Measurements from ENCODE around the gene MACF1. TPM values are rescaled to one million over a fixed set of nuclear protein-coding genes. Genes with fewer than 3 reads are reported as not detected.

Gene MACF1
- polyA plus RNA-seq, 1 of the 3 experiments (the other 2 are of a cell fraction): 37.6 TPM

DNA sequence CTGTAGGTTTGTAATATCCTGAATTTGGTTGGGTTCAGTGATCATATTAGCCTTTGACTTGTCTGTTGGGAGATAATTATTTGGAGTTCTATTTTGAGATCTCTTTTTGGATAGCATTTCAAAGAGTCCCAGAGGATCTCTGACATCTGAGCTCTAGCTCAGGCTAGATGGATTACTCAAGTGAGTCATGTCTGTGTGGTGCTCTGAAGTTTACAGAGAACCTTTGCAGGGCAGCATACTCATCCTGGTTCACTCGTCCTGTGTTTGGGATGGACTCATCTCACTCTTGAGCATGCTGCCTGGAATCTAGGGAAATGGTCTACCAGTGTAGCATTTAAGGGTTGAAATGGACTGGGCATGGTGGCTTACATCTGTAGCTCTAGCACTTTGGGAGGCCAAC, 257.6 kb downstream of the MACF1 start:
- Histone ChIP-seq H2AFZ (ENCODE audit: low read depth) (no peak overlapping the region), H3K4me1 (ENCODE audit: control insufficient read depth in 1 of 2, insufficient read depth in 2 of 2, low read depth in 1 of 2, low read length in 1 of 2) (no peaks in the 10 kb centered on the region), H3K4me2 (no peak overlapping the region), H3K9ac (no peak overlapping the region), H3K79me2 (ENCODE audit: insufficient read depth) (peaks cover 5% of the 10 kb centered on the region; the same call in 1 of the 2 replicates), H3K27me3 (ENCODE audit: insufficient read depth) (no peaks in the 10 kb centered on the region), H4K20me1 (ENCODE audit: insufficient read depth) (no peaks in the 10 kb centered on the region), H3K9me3 (no peaks in the 10 kb centered on the region), H3K36me3 (replicated peaks in 1 of 2; ENCODE audit: control insufficient read depth in 1 of 2, insufficient read depth in 2 of 2, low read length in 1 of 2) (peaks cover 84 to 91% of the 10 kb centered on the region in 2 experiments), H3K9me2 (no peaks in the 10 kb centered on the region), H3K27ac (ENCODE audit: low read depth in 2 of 2, low read length in 1 of 2) (no peak overlapping the region), H3F3A (replicated peaks; ENCODE audit: insufficient read depth) (peaks cover 16% of the 10 kb centered on the region), H3K4me3 (ENCODE audit: low read depth in 2 of 2, low read length in 1 of 2) (no peak overlapping the region)
- 67% methylated on average over 1 of the region's 1 CpG for WGBS (ENCODE audit: low lambda C conversion rate)
- POLR2A ChIA-PET: no interaction called here
- DNase-seq: no peak
- TF ChIP-seq ELF1 (IDR thresholded peaks at IDR 0.05): no peak
- no peak for TF ChIP-seq GATA2 (CRISPR knock-in tag; IDR thresholded peaks at IDR 0.05)
- TF ChIP-seq, protein P1, sequence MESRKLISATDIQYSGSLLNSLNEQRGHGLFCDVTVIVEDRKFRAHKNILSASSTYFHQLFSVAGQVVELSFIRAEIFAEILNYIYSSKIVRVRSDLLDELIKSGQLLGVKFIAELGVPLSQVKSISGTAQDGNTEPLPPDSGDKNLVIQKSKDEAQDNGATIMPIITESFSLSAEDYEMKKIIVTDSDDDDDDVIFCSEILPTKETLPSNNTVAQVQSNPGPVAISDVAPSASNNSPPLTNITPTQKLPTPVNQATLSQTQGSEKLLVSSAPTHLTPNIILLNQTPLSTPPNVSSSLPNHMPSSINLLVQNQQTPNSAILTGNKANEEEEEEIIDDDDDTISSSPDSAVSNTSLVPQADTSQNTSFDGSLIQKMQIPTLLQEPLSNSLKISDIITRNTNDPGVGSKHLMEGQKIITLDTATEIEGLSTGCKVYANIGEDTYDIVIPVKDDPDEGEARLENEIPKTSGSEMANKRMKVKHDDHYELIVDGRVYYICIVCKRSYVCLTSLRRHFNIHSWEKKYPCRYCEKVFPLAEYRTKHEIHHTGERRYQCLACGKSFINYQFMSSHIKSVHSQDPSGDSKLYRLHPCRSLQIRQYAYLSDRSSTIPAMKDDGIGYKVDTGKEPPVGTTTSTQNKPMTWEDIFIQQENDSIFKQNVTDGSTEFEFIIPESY (IDR thresholded peaks at IDR 0.05; ENCODE audit: borderline replicate concordance, low read depth): no peak
- TF ChIP-seq MEF2A (IDR thresholded peaks at IDR 0.05; ENCODE audit: borderline replicate concordance, low read depth): no peak
- TF ChIP-seq, protein P2, sequence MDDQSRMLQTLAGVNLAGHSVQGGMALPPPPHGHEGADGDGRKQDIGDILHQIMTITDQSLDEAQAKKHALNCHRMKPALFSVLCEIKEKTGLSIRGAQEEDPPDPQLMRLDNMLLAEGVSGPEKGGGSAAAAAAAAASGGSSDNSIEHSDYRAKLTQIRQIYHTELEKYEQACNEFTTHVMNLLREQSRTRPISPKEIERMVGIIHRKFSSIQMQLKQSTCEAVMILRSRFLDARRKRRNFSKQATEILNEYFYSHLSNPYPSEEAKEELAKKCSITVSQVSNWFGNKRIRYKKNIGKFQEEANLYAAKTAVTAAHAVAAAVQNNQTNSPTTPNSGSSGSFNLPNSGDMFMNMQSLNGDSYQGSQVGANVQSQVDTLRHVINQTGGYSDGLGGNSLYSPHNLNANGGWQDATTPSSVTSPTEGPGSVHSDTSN (IDR thresholded peaks at IDR 0.05): no peak
- TF ChIP-seq NFIC (IDR thresholded peaks at IDR 0.05; ENCODE audit: borderline replicate concordance): no peak
- TF ChIP-seq, protein P3, sequence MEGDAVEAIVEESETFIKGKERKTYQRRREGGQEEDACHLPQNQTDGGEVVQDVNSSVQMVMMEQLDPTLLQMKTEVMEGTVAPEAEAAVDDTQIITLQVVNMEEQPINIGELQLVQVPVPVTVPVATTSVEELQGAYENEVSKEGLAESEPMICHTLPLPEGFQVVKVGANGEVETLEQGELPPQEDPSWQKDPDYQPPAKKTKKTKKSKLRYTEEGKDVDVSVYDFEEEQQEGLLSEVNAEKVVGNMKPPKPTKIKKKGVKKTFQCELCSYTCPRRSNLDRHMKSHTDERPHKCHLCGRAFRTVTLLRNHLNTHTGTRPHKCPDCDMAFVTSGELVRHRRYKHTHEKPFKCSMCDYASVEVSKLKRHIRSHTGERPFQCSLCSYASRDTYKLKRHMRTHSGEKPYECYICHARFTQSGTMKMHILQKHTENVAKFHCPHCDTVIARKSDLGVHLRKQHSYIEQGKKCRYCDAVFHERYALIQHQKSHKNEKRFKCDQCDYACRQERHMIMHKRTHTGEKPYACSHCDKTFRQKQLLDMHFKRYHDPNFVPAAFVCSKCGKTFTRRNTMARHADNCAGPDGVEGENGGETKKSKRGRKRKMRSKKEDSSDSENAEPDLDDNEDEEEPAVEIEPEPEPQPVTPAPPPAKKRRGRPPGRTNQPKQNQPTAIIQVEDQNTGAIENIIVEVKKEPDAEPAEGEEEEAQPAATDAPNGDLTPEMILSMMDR (IDR thresholded peaks at IDR 0.05): no peak
- no peak for TF ChIP-seq FOXJ3 (CRISPR knock-in tag; IDR thresholded peaks at IDR 0.05)
- no peak for TF ChIP-seq RXRA (IDR thresholded peaks at IDR 0.05; ENCODE audit: borderline replicate concordance, low read depth)
- no peak for TF ChIP-seq RCOR1 (IDR thresholded peaks at IDR 0.05; ENCODE audit: low read length)
- no peak for TF ChIP-seq FOXM1 (IDR thresholded peaks at IDR 0.05; ENCODE audit: low read depth)
- CTCF ChIA-PET: no interaction called here

DNA sequence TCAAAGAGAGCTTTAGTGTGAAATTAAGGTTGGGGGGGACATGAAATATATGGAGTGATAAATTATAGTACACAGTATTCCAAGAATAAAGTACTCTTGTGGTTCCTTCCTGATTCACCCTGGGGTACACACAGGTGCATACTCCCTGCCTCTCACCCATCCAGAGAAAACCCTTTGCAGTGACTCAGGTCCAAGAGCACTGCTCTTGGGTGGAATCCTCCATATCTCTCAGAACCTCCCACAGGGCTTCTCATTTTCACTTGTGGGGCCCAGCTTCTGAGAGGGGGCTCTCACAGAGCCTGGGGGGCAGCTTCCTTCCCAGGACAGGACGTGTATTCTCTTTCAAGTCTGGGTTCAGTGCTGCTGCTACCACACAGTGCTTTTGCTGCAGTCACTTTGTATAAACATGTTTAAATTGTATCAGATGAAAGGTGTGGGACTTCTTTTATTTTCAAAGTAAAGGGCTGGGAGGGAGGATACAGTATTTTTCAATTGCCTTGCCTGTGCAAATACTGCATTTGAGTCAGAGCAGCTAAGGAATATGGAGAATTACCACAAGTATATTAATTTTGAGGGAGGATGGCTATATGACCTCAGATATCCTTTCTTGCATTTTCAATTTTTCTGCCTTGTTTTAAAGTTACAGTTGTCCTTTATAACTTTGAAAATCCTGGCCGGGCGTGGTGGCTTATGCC, 262.1 kb downstream of the MACF1 start:
- CTCF ChIA-PET: interaction anchor here (0.7 to 2.5 kb wide), 2 partner anchors 16 to 72 kb away, joined by 3 to 8 read pairs; no protein-coding TSS in a partner anchor
- no peak for DNase-seq
- Histone ChIP-seq H3K4me2 (no peak overlapping the region), H3K79me2 (ENCODE audit: insufficient read depth) (0 out of 2 replicates have a peak, but pooled peaks cover 5% of the 10 kb centered on the region), H3K27me3 (ENCODE audit: insufficient read depth) (no peaks in the 10 kb centered on the region), H4K20me1 (ENCODE audit: insufficient read depth) (no peaks in the 10 kb centered on the region), H3K9me2 (no peaks in the 10 kb centered on the region), H2AFZ (ENCODE audit: low read depth) (no peak overlapping the region), H3F3A (replicated peaks; ENCODE audit: insufficient read depth) (peaks cover 14% of the 10 kb centered on the region), H3K4me1 (ENCODE audit: control insufficient read depth in 1 of 2, insufficient read depth in 2 of 2, low read depth in 1 of 2, low read length in 1 of 2) (no peaks in the 10 kb centered on the region), H3K27ac (ENCODE audit: low read depth in 2 of 2, low read length in 1 of 2) (no peak overlapping the region), H3K9ac (no peak overlapping the region), H3K4me3 (ENCODE audit: low read depth in 2 of 2, low read length in 1 of 2) (no peak overlapping the region), H3K9me3 (no peaks in the 10 kb centered on the region), H3K36me3 (replicated peaks in 1 of 2; ENCODE audit: control insufficient read depth in 1 of 2, insufficient read depth in 2 of 2, low read length in 1 of 2) (peaks cover 78 to 86% of the 10 kb centered on the region in 2 experiments)
- 89% methylated on average over 3 of the region's 3 CpGs for WGBS (ENCODE audit: low lambda C conversion rate)
- POLR2A ChIA-PET: no interaction called here
- TF ChIP-seq FOXJ3 (CRISPR knock-in tag; IDR thresholded peaks at IDR 0.05): no peak
- TF ChIP-seq FOSL2 (IDR thresholded peaks at IDR 0.05; ENCODE audit: borderline replicate concordance, low read depth): no peak
- TF ChIP-seq, protein P4, sequence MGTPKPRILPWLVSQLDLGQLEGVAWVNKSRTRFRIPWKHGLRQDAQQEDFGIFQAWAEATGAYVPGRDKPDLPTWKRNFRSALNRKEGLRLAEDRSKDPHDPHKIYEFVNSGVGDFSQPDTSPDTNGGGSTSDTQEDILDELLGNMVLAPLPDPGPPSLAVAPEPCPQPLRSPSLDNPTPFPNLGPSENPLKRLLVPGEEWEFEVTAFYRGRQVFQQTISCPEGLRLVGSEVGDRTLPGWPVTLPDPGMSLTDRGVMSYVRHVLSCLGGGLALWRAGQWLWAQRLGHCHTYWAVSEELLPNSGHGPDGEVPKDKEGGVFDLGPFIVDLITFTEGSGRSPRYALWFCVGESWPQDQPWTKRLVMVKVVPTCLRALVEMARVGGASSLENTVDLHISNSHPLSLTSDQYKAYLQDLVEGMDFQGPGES (IDR thresholded peaks at IDR 0.05; ENCODE audit: low read depth, low read length): no peak
- no peak for TF ChIP-seq TCF12 (IDR thresholded peaks at IDR 0.05)
- TF ChIP-seq JUND (IDR thresholded peaks at IDR 0.05): no peak
- no peak for TF ChIP-seq RFX5 (IDR thresholded peaks at IDR 0.05; ENCODE audit: low read length)
- TF ChIP-seq, protein P5, sequence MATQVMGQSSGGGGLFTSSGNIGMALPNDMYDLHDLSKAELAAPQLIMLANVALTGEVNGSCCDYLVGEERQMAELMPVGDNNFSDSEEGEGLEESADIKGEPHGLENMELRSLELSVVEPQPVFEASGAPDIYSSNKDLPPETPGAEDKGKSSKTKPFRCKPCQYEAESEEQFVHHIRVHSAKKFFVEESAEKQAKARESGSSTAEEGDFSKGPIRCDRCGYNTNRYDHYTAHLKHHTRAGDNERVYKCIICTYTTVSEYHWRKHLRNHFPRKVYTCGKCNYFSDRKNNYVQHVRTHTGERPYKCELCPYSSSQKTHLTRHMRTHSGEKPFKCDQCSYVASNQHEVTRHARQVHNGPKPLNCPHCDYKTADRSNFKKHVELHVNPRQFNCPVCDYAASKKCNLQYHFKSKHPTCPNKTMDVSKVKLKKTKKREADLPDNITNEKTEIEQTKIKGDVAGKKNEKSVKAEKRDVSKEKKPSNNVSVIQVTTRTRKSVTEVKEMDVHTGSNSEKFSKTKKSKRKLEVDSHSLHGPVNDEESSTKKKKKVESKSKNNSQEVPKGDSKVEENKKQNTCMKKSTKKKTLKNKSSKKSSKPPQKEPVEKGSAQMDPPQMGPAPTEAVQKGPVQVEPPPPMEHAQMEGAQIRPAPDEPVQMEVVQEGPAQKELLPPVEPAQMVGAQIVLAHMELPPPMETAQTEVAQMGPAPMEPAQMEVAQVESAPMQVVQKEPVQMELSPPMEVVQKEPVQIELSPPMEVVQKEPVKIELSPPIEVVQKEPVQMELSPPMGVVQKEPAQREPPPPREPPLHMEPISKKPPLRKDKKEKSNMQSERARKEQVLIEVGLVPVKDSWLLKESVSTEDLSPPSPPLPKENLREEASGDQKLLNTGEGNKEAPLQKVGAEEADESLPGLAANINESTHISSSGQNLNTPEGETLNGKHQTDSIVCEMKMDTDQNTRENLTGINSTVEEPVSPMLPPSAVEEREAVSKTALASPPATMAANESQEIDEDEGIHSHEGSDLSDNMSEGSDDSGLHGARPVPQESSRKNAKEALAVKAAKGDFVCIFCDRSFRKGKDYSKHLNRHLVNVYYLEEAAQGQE (IDR thresholded peaks at IDR 0.05; ENCODE audit: low read depth, low read length): no peak
- TF ChIP-seq EZH2phosphoT487 (IDR thresholded peaks at IDR 0.05; ENCODE audit: borderline replicate concordance, low read depth): no peak
- no peak for TF ChIP-seq FOXM1 (IDR thresholded peaks at IDR 0.05; ENCODE audit: low read depth)

Data from SK-N-SH (cell line).